Urinary bladder (tissue), 4 donors: Measurements from ENCODE around the gene TNFRSF25. TPM values are rescaled to one million over a fixed set of nuclear protein-coding genes. Genes with fewer than 3 reads are reported as not detected.
"Not testable (repeated sequence)": the region's sequence is repeated elsewhere in the genome, so short reads cannot be mapped to it uniquely, and the experiment has no call there.

Experiments
- DNase-seq: peaks from one replicate; pipeline ENCODE4 v3.0.0-alpha.2; 2015; ENCODE audit errors: extremely low spot score
- H3K27ac ChIP-seq: one replicate; pipeline ENCODE4 v1.5.1; 2013; ENCODE audit warnings: low read depth, mild to moderate bottlenecking, moderate library complexity
- H3K36me3 ChIP-seq: one replicate; pipeline ENCODE4 v1.6.1; 2013; ENCODE audit warnings: mild to moderate bottlenecking, moderate library complexity; ENCODE audit not compliant: insufficient read depth
- H3K4me1 ChIP-seq: one replicate; pipeline ENCODE4 v1.6.1; 2013; ENCODE audit warnings: mild to moderate bottlenecking, moderate library complexity; ENCODE audit not compliant: insufficient read depth
- H3K4me3 ChIP-seq: one replicate; pipeline ENCODE4 v1.5.1; 2013; ENCODE audit warnings: low read depth, low read length
- WGBS: extraction: QIAGEN DNeasy Blood & Tissue Kit; methylation state at CpG from one replicate; pipeline ENCODE4 v1.1.7; 2013; 5-methylcytosine and 5-hydroxymethylcytosine counted together
- polyA plus RNA-seq: library from polyadenylated mRNA; stranded (reverse); fragments of 200-250 nt; gene quantifications from one replicate; pipeline ENCODE4 v1.2.3, GENCODE V29; 2013
- total RNA-seq: library from RNA; depleted of rRNA; stranded (reverse); fragments of >200 nt; gene quantifications from one replicate; pipeline ENCODE4 v1.2.3, GENCODE V29; 2014
- donor health status: healthy with polysubstance abuse.
- donor health status: healthy.

The TNFRSF25 gene
- total and polyA plus RNA-seq, 2 donors = 4.3 to 7.1 TPM

GRCh38 chr1:6440198-6441126 lies 25.5 kb downstream of the TNFRSF25 start:
- H3K36me3 ChIP-seq = no peaks in the 10 kb centered on the region
- 5% methylated on average over 97 of the region's 101 CpGs for WGBS
- no peak overlapping the region for H3K4me3 ChIP-seq
- no peak overlapping the region for H3K27ac ChIP-seq
- no peak for DNase-seq
- no peaks in the 10 kb centered on the region for H3K4me1 ChIP-seq

GRCh38 chr1:6438047-6438525 lies 27.9 kb downstream of the TNFRSF25 start:
- no peak overlapping the region for H3K4me3 ChIP-seq
- H3K4me1 ChIP-seq = no peaks in the 10 kb centered on the region
- DNase-seq = no peak
- H3K36me3 ChIP-seq = no peaks in the 10 kb centered on the region
- WGBS = 10% methylated on average over 5 of the region's 5 CpGs
- H3K27ac ChIP-seq = no peak overlapping the region

- 66% methylated on average over 22 of the region's 22 CpGs for WGBS
Measured at GRCh38 chr1:6437012-6437700, 28.8 kb downstream of the TNFRSF25 start.

GRCh38 chr1:6436277-6436676 lies 29.7 kb downstream of the TNFRSF25 start:
- not testable (repeated sequence) for H3K27ac ChIP-seq, H3K4me1 ChIP-seq, H3K4me3 ChIP-seq, H3K36me3 ChIP-seq, DNase-seq
- WGBS = 85% methylated on average over 3 of the region's 3 CpGs

More at GRCh38 chr1:6437012-6437700, 28.8 kb downstream of the TNFRSF25 start:
- not testable (repeated sequence) for H3K4me3 ChIP-seq, H3K36me3 ChIP-seq, H3K27ac ChIP-seq, DNase-seq, H3K4me1 ChIP-seq

- no peak overlapping the region for H3K27ac ChIP-seq
- WGBS = 72% methylated on average over 3 of the region's 3 CpGs
- no peaks in the 10 kb centered on the region for H3K4me1 ChIP-seq
- DNase-seq = no peak
- H3K4me3 ChIP-seq = no peak overlapping the region
- no peaks in the 10 kb centered on the region for H3K36me3 ChIP-seq
Measured at GRCh38 chr1:6435547-6435946, 30.4 kb downstream of the TNFRSF25 start.

GRCh38 chr1:6435129-6435528 lies 30.8 kb downstream of the TNFRSF25 start:
- H3K27ac ChIP-seq = no peak overlapping the region
- H3K4me1 ChIP-seq = no peaks in the 10 kb centered on the region
- 88% methylated on average over 15 of the region's 15 CpGs for WGBS
- H3K4me3 ChIP-seq = no peak overlapping the region
- no peak for DNase-seq
- H3K36me3 ChIP-seq = no peaks in the 10 kb centered on the region

- Histone ChIP-seq H3K36me3 (no peaks in the 10 kb centered on the region), H3K27ac (no peak overlapping the region), H3K4me3 (no peak overlapping the region), H3K4me1 (no peaks in the 10 kb centered on the region)
- 65% methylated on average over 5 of the region's 5 CpGs for whole genome bisulfite sequencing
- no peak for DNase-seq
Measured at GRCh38 chr1:6434186-6434585, 31.8 kb downstream of the TNFRSF25 start.

GRCh38 chr1:6431645-6432579 lies 34.1 kb downstream of the TNFRSF25 start:
- WGBS = 77% methylated on average over 13 of the region's 13 CpGs
- not testable (repeated sequence) for H3K27ac ChIP-seq, H3K4me3 ChIP-seq, H3K4me1 ChIP-seq, H3K36me3 ChIP-seq, DNase-seq

GRCh38 chr1:6429660-6430411 lies 36.1 kb downstream of the TNFRSF25 start:
- H3K4me3 ChIP-seq, H3K4me1 ChIP-seq, DNase-seq, H3K27ac ChIP-seq, H3K36me3 ChIP-seq: not testable (repeated sequence)
- WGBS = 31% methylated on average over 19 of the region's 19 CpGs

GRCh38 chr1:6428453-6428852 lies 37.5 kb downstream of the TNFRSF25 start:
- not testable (repeated sequence) for H3K27ac ChIP-seq, H3K4me1 ChIP-seq, H3K36me3 ChIP-seq, DNase-seq, H3K4me3 ChIP-seq
- 85% methylated on average over 6 of the region's 6 CpGs for WGBS

GRCh38 chr1:6427441-6428390 lies 38.3 kb downstream of the TNFRSF25 start:
- no peak overlapping the region for H3K4me3 ChIP-seq
- no peaks in the 10 kb centered on the region for H3K4me1 ChIP-seq
- no peak for DNase-seq
- 80% methylated on average over 26 of the region's 26 CpGs for WGBS
- no peak overlapping the region for H3K27ac ChIP-seq
- H3K36me3 ChIP-seq = no peaks in the 10 kb centered on the region

- H3K36me3 ChIP-seq = no peaks in the 10 kb centered on the region
- no peaks in the 10 kb centered on the region for H3K4me1 ChIP-seq
- DNase-seq = no peak
- no peak overlapping the region for H3K4me3 ChIP-seq
- 89% methylated on average over 10 of the region's 10 CpGs for WGBS
- no peak overlapping the region for H3K27ac ChIP-seq
Measured at GRCh38 chr1:6426972-6427350, 39.0 kb downstream of the TNFRSF25 start.
